Ishikawa (cell line): Measurements from ENCODE around the gene PBX4.

Source experiments
- CEBPB ChIP-seq: IDR thresholded peaks from 2 replicates; pipeline ENCODE4 v1.6.1; 2012
- EP300 ChIP-seq: IDR thresholded peaks from 2 replicates; pipeline ENCODE4 v1.6.1; 2012; ENCODE audit warnings: borderline replicate concordance
- FOXM1 ChIP-seq: IDR thresholded peaks from 2 replicates; pipeline ENCODE4 v1.6.1; 2012; ENCODE audit warnings: low read depth, borderline replicate concordance
- RAD21 ChIP-seq: IDR thresholded peaks from 2 replicates; pipeline ENCODE4 v1.6.1; 2012; ENCODE audit warnings: low read depth
- TAF1 ChIP-seq: IDR thresholded peaks from 2 replicates; pipeline ENCODE4 v1.6.1; 2012; ENCODE audit warnings: low read depth, mild to moderate bottlenecking
- TCF12 ChIP-seq: IDR thresholded peaks from 2 replicates; pipeline ENCODE4 v1.6.1; 2012; ENCODE audit warnings: low read depth
- TEAD4 ChIP-seq: IDR thresholded peaks from 2 replicates; pipeline ENCODE4 v1.6.1; 2012
- YY1 ChIP-seq: IDR thresholded peaks from 2 replicates; pipeline ENCODE4 v1.6.1; 2012; ENCODE audit warnings: low read depth
- TF ChIP-seq, protein P1 (sequence below): IDR thresholded peaks from 2 replicates; pipeline ENCODE4 v1.6.1; 2012
- TF ChIP-seq, protein P2 (sequence below): IDR thresholded peaks from 2 replicates; pipeline ENCODE4 v1.6.1; 2012; ENCODE audit warnings: low read depth, mild to moderate bottlenecking

DNA sequence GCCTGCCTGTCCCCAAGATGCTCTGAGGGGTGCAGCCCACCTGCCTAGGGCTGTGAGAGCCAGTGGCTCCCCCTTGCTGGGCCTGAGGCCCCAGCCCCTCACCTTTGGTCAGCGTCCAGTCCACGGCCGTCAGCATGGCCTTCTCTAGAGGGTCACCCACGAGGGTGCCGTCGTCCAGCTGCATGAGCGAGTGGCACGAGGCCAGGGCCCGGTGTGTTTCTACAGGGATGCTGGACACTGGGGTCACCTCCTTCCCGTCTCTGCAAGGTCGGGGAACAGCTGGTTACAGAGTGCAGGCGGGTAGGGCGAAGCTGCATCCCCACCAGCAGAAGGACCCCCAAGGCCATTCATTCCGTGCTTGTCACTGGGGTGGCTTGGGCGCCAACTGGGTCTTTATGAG lies 36.0 kb upstream of the PBX4 start:
- TF ChIP-seq YY1, result no peak
- no peak for TF ChIP-seq TAF1
- TF ChIP-seq EP300, result no peak
- TF ChIP-seq FOXM1, result no peak
- TF ChIP-seq TCF12, result no peak
- TF ChIP-seq, protein P1, sequence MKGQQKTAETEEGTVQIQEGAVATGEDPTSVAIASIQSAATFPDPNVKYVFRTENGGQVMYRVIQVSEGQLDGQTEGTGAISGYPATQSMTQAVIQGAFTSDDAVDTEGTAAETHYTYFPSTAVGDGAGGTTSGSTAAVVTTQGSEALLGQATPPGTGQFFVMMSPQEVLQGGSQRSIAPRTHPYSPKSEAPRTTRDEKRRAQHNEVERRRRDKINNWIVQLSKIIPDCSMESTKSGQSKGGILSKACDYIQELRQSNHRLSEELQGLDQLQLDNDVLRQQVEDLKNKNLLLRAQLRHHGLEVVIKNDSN, result no peak
- no peak for TF ChIP-seq RAD21
- TF ChIP-seq CEBPB, result no peak
- TF ChIP-seq, protein P2, sequence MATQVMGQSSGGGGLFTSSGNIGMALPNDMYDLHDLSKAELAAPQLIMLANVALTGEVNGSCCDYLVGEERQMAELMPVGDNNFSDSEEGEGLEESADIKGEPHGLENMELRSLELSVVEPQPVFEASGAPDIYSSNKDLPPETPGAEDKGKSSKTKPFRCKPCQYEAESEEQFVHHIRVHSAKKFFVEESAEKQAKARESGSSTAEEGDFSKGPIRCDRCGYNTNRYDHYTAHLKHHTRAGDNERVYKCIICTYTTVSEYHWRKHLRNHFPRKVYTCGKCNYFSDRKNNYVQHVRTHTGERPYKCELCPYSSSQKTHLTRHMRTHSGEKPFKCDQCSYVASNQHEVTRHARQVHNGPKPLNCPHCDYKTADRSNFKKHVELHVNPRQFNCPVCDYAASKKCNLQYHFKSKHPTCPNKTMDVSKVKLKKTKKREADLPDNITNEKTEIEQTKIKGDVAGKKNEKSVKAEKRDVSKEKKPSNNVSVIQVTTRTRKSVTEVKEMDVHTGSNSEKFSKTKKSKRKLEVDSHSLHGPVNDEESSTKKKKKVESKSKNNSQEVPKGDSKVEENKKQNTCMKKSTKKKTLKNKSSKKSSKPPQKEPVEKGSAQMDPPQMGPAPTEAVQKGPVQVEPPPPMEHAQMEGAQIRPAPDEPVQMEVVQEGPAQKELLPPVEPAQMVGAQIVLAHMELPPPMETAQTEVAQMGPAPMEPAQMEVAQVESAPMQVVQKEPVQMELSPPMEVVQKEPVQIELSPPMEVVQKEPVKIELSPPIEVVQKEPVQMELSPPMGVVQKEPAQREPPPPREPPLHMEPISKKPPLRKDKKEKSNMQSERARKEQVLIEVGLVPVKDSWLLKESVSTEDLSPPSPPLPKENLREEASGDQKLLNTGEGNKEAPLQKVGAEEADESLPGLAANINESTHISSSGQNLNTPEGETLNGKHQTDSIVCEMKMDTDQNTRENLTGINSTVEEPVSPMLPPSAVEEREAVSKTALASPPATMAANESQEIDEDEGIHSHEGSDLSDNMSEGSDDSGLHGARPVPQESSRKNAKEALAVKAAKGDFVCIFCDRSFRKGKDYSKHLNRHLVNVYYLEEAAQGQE, result no peak
- TF ChIP-seq TEAD4, result no peak
